H1 (cell line): ENCODE measurements around the gene RASSF4. TPM values are rescaled to one million over a fixed set of nuclear protein-coding genes. Genes with fewer than 3 reads are reported as not detected.

Source experiments
- CBX5 ChIP-seq: fragments of 300-800, 300-1000 bp; sonication (generic); IDR thresholded peaks from 2 replicates; pipeline ENCODE4 v1.7.1; 2016; ENCODE audit warnings: antibody characterized with exemption, low read length, low read depth
- CEBPB ChIP-seq: IDR thresholded peaks from 2 replicates; pipeline ENCODE4 v1.6.1; 2012; ENCODE audit warnings: low read depth, low read length
- CHD1 ChIP-seq: IDR thresholded peaks from 2 replicates; pipeline ENCODE4 v1.6.1; 2012; ENCODE audit warnings: low read depth, low read length, improper control_type of control experiment
- CHD2 ChIP-seq: IDR thresholded peaks from 2 replicates; pipeline ENCODE4 v1.6.1; 2012; ENCODE audit warnings: low read length, improper control_type of control experiment
- CTBP2 ChIP-seq: IDR thresholded peaks from 2 replicates; pipeline ENCODE4 v1.7.0; 2011; ENCODE audit warnings: borderline replicate concordance, mild to moderate bottlenecking, moderate library complexity, mixed read lengths, low read length; ENCODE audit not compliant: insufficient read depth, insufficient read length
- E2F6 ChIP-seq: IDR thresholded peaks from 2 replicates; pipeline ENCODE4 v1.6.1; 2012; ENCODE audit warnings: inconsistent platforms
- EGR1 ChIP-seq: IDR thresholded peaks from 2 replicates; pipeline ENCODE4 v1.6.1; 2011; ENCODE audit warnings: low read depth, low read length, borderline replicate concordance
- HDAC2 ChIP-seq, 2 experiments: fragments of 300-600 bp in 1 of 2; sonication (generic) in 1 of 2; IDR thresholded peaks; 2 replicates each; pipeline ENCODE4 v1.6.1; 2011 to 2012; ENCODE audit warnings: low read depth in 2 of 2, low read length in 2 of 2, mild to moderate bottlenecking in 2 of 2, moderate library complexity in 2 of 2, borderline replicate concordance in 1 of 2, inconsistent platforms in 1 of 2
- HDAC6 ChIP-seq: IDR thresholded peaks from one replicate; pipeline ENCODE4 v1.7.1; 2012; ENCODE audit warnings: low read depth, mild to moderate bottlenecking, inconsistent platforms, low read length, moderate library complexity
- KDM1A ChIP-seq: fragments of 200-600, 300-600 bp; sonication (generic); IDR thresholded peaks from 2 replicates; pipeline ENCODE4 v1.7.1; 2016; ENCODE audit warnings: mild to moderate bottlenecking, low read length, borderline replicate concordance
- KDM4A ChIP-seq: IDR thresholded peaks from one replicate; pipeline ENCODE4 v1.7.1; 2012; ENCODE audit warnings: low read depth, mild to moderate bottlenecking, moderate library complexity, low read length, inconsistent platforms; ENCODE audit not compliant: severe bottlenecking
- KDM5A ChIP-seq: fragments of 200-600 bp; IDR thresholded peaks from 2 replicates; pipeline ENCODE4 v1.7.1; 2012; ENCODE audit warnings: mild to moderate bottlenecking, low read length, inconsistent platforms, mixed read lengths
- MAFK ChIP-seq: IDR thresholded peaks from 2 replicates; pipeline ENCODE4 v1.6.1; 2012; ENCODE audit warnings: low read depth, mild to moderate bottlenecking, improper control_type of control experiment, low read length
- MAX ChIP-seq: IDR thresholded peaks from 2 replicates; pipeline ENCODE4 v1.6.1; 2012; ENCODE audit warnings: inconsistent platforms
- PHF8 ChIP-seq: fragments of 200-600 bp; sonication (generic); conservative IDR thresholded peaks from 2 replicates; pipeline ENCODE4 v1.7.1; 2012; ENCODE audit warnings: low read depth, mild to moderate bottlenecking, inconsistent platforms, low read length, moderate library complexity
- POU5F1 ChIP-seq: IDR thresholded peaks from 2 replicates; pipeline ENCODE4 v1.6.1; 2011; ENCODE audit warnings: low read depth, mild to moderate bottlenecking, low read length, moderate library complexity
- RFX5 ChIP-seq: IDR thresholded peaks from 2 replicates; pipeline ENCODE4 v1.6.1; 2011; ENCODE audit warnings: low read depth, low read length, improper control_type of control experiment, borderline replicate concordance
- RXRA ChIP-seq: IDR thresholded peaks from 2 replicates; pipeline ENCODE4 v1.6.1; 2011; ENCODE audit warnings: low read depth, mild to moderate bottlenecking, low read length, moderate library complexity; ENCODE audit not compliant: insufficient read depth
- SIN3A ChIP-seq, 2 experiments: IDR thresholded peaks in 1 of 2; conservative IDR thresholded peaks in 1 of 2; 2 replicates each; pipeline ENCODE4 v1.6.1; 2011 to 2012; ENCODE audit warnings: low read length in 2 of 2, improper control_type of control experiment in 1 of 2, low read depth in 1 of 2, mild to moderate bottlenecking in 1 of 2
- SIX5 ChIP-seq: IDR thresholded peaks from 2 replicates; pipeline ENCODE4 v1.6.1; 2011; ENCODE audit warnings: mild to moderate bottlenecking, low read depth, low read length
- TAF1 ChIP-seq: IDR thresholded peaks from 2 replicates; pipeline ENCODE4 v1.6.1; 2011; ENCODE audit warnings: mild to moderate bottlenecking, low read depth, low read length
- TBP ChIP-seq: IDR thresholded peaks from 2 replicates; pipeline ENCODE4 v1.6.1; 2011; ENCODE audit warnings: low read depth, low read length, improper control_type of control experiment
- polyA plus RNA-seq, 7 experiments: library from polyadenylated mRNA; depleted of rRNA in 3 of 7; stranded (reverse) in 5 of 7; unstranded in 2 of 7; fragments of >200 nt in 5 of 7; fragments of 200-250 nt in 2 of 7; gene quantifications; 1 replicate in 5 of 7; 2 replicates in 1 of 7; 4 replicates in 1 of 7; pipeline versions ENCODE4 v1.2.1 to v1.2.3, GENCODE V29; 2011 to 2013; ENCODE audit warnings: missing spikeins in 2 of 7, mixed read lengths in 2 of 7
- total RNA-seq: library from RNA; stranded (reverse); fragmentation: NEBNext Ultra II Directional; extraction: Animal tissue kit (Norgen Biotek cat#: 25700); gene quantifications from 2 replicates; pipeline ENCODE4 v1.2.1, GENCODE V29; 2021

The RASSF4 gene
- total and polyA plus RNA-seq, 2 of the 8 experiments (the other 6 are each of a cell fraction or from before 2014, with no cell fraction given), result 14.3 to 14.5 TPM

GRCh38 chr10:44990302-44990655, 30.7 kb downstream of the RASSF4 start (continued):
- 0 out of 2 replicates have a peak, but pooled peaks have one; percentile 30 for TF ChIP-seq MAX
- TF ChIP-seq CTBP2, result no peak
- TF ChIP-seq TAF1, result no peak
- TF ChIP-seq EGR1, result no peak
- no peak for TF ChIP-seq SIN3A (conservative IDR thresholded peaks at IDR 0.05 in 1 of 2, IDR thresholded peaks at IDR 0.05 in 1 of 2; ENCODE audit: low read depth in 1 of 2, low read length in 2 of 2)
- TF ChIP-seq SIX5, result no peak
- TF ChIP-seq KDM5A, result no peak
- TF ChIP-seq HDAC2 (IDR thresholded peaks at IDR 0.05; ENCODE audit: borderline replicate concordance in 1 of 2, low read depth in 2 of 2, low read length in 2 of 2), result 0 out of 4 replicates have a peak, but pooled peaks of 1 of the 2 experiments have one; percentile 38
- TF ChIP-seq CBX5, result no peak
- TF ChIP-seq HDAC6, result no peak
- TF ChIP-seq KDM4A, result no peak
- TF ChIP-seq CEBPB, result peak; percentile 68
- TF ChIP-seq CHD1, result no peak
- TF ChIP-seq RFX5, result no peak
- TF ChIP-seq E2F6, result no peak
- TF ChIP-seq KDM1A, result peak; percentile 39; the same call in 1 of the 2 replicates
- TF ChIP-seq TBP, result no peak
- no peak for TF ChIP-seq MAFK
- no peak for TF ChIP-seq PHF8
- TF ChIP-seq RXRA, result no peak
- TF ChIP-seq CHD2, result no peak; the same call in 1 of the 2 replicates
- TF ChIP-seq POU5F1, result no peak
- TF ChIP-seq, all 59 proteins: peak for 7
